ENCODE results near the gene ZNF804A. TPM values are rescaled to one million over a fixed set of nuclear protein-coding genes. Genes with fewer than 3 reads are reported as not detected.
"Not testable (repeated sequence)": the region's sequence is repeated elsewhere in the genome, so short reads cannot be mapped to it uniquely, and the experiment has no call there.

Gene ZNF804A
- total RNA-seq, 1 donor, result 0.73 TPM

GRCh38 chr2:184875911-184876310 lies 277.6 kb downstream of the ZNF804A start:
- H3K9me3 ChIP-seq (ENCODE audit: low read depth, low read length), result no peaks in the 10 kb centered on the region
- H3K27me3 ChIP-seq (ENCODE audit: insufficient read depth, low read length), result no peaks in the 10 kb centered on the region
- no peak overlapping the region for H3K4me3 ChIP-seq (ENCODE audit: low read length)
- H3K4me1 ChIP-seq (ENCODE audit: insufficient read depth, low read length), result no peaks in the 10 kb centered on the region

GRCh38 chr2:184877909-184878308 lies 279.6 kb downstream of the ZNF804A start:
- Histone ChIP-seq H3K27me3 (ENCODE audit: insufficient read depth, low read length) (no peaks in the 10 kb centered on the region), H3K9me3 (ENCODE audit: low read depth, low read length) (peaks cover 11% of the 10 kb centered on the region), H3K4me3 (ENCODE audit: low read length) (no peak overlapping the region), H3K4me1 (ENCODE audit: insufficient read depth, low read length) (no peaks in the 10 kb centered on the region)

GRCh38 chr2:184879671-184880070 lies 281.3 kb downstream of the ZNF804A start:
- Histone ChIP-seq H3K27me3 (ENCODE audit: insufficient read depth, low read length) (no peaks in the 10 kb centered on the region), H3K9me3 (ENCODE audit: low read depth, low read length) (peaks cover 19% of the 10 kb centered on the region), H3K4me1 (ENCODE audit: insufficient read depth, low read length) (no peaks in the 10 kb centered on the region), H3K4me3 (ENCODE audit: low read length) (no peak overlapping the region)

GRCh38 chr2:184886585-184886984 lies 288.3 kb downstream of the ZNF804A start:
- H3K4me1 ChIP-seq (ENCODE audit: insufficient read depth, low read length), result not testable (repeated sequence)

DNA sequence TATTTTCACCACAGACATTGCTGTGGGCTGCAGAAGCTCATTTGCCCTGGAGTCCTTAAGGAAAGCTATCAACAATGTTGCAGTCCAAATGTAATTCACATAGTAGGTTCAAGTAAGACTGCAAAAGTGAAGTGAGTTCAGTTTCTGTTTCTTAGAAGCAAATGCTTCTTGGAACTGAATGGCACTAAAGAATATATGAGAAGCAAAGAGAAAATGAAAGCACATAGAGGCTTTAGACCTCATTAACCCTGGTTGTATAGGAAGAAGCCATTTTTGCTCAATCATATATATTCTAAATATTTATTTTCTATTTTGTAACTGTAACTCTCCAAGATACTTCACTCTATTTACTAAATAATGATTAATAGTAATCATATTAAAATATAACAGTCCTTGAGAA lies 292.0 kb downstream of the ZNF804A start:
- peaks cover under 1% of the 10 kb centered on the region for H3K9me3 ChIP-seq (ENCODE audit: low read depth, low read length)

More at GRCh38 chr2:184886585-184886984, 288.3 kb downstream of the ZNF804A start:
- peaks cover 20% of the 10 kb centered on the region for H3K9me3 ChIP-seq (ENCODE audit: low read depth, low read length)
- not testable (repeated sequence) for H3K4me3 ChIP-seq (ENCODE audit: low read length); H3K27me3 ChIP-seq (ENCODE audit: insufficient read depth, low read length)

DNA sequence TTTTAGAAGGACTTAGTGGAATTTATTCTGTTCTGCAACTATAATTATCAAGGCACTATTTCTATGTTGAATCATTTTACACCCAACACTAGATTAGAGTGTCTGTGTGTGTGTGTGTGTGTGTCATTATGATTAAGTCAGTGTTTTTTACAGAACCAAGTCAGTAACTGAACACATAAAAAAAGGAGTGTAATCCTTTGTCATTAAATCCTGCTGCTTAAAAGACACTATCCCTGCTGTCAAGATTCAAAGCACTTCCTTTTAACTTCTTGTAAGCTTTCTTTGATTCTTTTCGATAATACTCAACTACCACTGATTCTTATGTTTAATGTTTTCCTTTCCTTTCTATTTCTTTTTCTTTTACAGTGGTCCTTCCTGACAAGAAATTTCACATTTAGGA lies 306.7 kb downstream of the ZNF804A start:
- Histone ChIP-seq H3K9me3 (ENCODE audit: low read depth, low read length) (no peaks in the 10 kb centered on the region), H3K4me3 (ENCODE audit: low read length) (no peak overlapping the region), H3K27me3 (ENCODE audit: insufficient read depth, low read length) (no peaks in the 10 kb centered on the region), H3K4me1 (ENCODE audit: insufficient read depth, low read length) (no peaks in the 10 kb centered on the region)

More for the DNA sequence above, 292.0 kb downstream of the ZNF804A start:
- Histone ChIP-seq H3K27me3 (ENCODE audit: insufficient read depth, low read length) (no peaks in the 10 kb centered on the region), H3K4me1 (ENCODE audit: insufficient read depth, low read length) (no peaks in the 10 kb centered on the region), H3K4me3 (ENCODE audit: low read length) (no peak overlapping the region)

- Histone ChIP-seq H3K9me3 (ENCODE audit: low read depth, low read length) (no peaks in the 10 kb centered on the region), H3K4me1 (ENCODE audit: insufficient read depth, low read length) (no peaks in the 10 kb centered on the region), H3K27me3 (ENCODE audit: insufficient read depth, low read length) (no peaks in the 10 kb centered on the region), H3K4me3 (ENCODE audit: low read length) (no peak overlapping the region)
These were observed 307.8 kb downstream of the ZNF804A start for GRCh38 chr2:184906160-184906559.

GRCh38 chr2:184906709-184907108 lies 308.4 kb downstream of the ZNF804A start:
- Histone ChIP-seq H3K27me3 (ENCODE audit: insufficient read depth, low read length) (no peaks in the 10 kb centered on the region), H3K4me3 (ENCODE audit: low read length) (no peak overlapping the region), H3K9me3 (ENCODE audit: low read depth, low read length) (no peaks in the 10 kb centered on the region), H3K4me1 (ENCODE audit: insufficient read depth, low read length) (no peaks in the 10 kb centered on the region)

DNA sequence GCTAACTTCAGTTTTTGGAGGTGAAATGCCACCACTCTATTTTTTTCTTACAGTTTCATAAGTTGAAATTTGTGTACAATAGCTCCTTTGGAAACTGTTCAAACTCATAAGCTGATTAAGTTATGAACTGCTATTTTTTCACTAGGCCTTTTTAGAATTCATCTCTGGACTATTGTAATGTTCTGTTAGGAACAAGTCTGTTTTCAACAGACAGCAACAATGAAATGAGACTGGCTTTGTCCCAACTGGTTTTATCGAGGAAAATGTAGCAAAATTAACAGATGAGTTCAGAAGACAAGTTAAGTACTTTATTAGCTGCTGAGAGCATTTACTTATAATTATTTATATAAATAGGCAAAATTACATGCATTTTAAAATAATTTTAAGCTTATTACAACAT lies 310.6 kb downstream of the ZNF804A start:
- H3K27me3 ChIP-seq (ENCODE audit: insufficient read depth, low read length), result no peaks in the 10 kb centered on the region
- H3K4me3 ChIP-seq (ENCODE audit: low read length), result no peak overlapping the region
- H3K9me3 ChIP-seq (ENCODE audit: low read depth, low read length), result peaks cover 8% of the 10 kb centered on the region
- no peaks in the 10 kb centered on the region for H3K4me1 ChIP-seq (ENCODE audit: insufficient read depth, low read length)

DNA sequence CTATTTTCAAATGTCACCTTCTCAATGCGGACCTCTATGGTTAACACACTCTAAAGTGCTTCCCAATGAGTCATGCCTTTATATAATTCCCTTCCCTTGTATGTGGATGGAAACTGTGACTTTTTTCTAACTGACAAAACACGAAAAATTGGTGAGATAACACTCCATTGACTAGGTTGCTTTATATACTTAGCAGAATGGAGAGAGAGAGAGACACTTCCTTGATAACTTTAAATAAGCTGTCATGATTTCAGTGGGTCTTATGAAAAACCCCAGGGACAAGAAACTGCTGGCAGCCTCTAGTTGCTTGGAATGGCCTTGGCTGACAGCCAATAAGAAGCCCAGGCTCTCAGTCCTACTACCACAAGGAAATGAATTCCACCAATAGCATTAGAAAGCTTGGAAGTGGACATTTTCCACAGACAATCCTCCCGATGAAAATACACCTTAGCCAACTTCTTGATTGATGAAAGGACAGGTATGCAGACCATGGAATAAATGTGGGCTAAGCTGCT lies 322.2 kb downstream of the ZNF804A start:
- no peak overlapping the region for H3K4me3 ChIP-seq (ENCODE audit: low read length)
- no peaks in the 10 kb centered on the region for H3K27me3 ChIP-seq (ENCODE audit: insufficient read depth, low read length)
- peaks cover 11% of the 10 kb centered on the region for H3K9me3 ChIP-seq (ENCODE audit: low read depth, low read length)
- H3K4me1 ChIP-seq (ENCODE audit: insufficient read depth, low read length), result no peaks in the 10 kb centered on the region

DNA sequence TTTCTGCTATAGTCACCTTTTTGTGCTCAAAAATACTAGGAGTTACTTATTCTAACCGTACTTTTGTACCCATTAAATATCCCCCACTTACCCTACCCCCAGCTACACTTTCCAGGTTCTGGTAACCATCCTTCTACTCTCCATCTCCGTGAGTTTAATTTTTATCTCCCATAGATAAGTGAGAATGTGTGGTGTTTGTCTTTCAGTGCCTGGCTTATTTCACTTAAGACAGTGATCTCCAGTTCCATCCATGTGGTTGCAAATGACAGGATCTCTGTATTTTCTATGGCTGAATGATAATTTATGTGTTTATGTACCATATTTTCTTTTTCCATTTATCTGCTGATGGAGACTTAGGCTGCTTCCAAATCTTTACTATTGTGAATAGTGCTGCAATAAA lies 323.3 kb downstream of the ZNF804A start:
- H3K9me3 ChIP-seq (ENCODE audit: low read depth, low read length), result peaks cover 17% of the 10 kb centered on the region
- no peaks in the 10 kb centered on the region for H3K27me3 ChIP-seq (ENCODE audit: insufficient read depth, low read length)
- H3K4me1 ChIP-seq (ENCODE audit: insufficient read depth, low read length), result no peaks in the 10 kb centered on the region
- H3K4me3 ChIP-seq (ENCODE audit: low read length), result no peak overlapping the region

DNA sequence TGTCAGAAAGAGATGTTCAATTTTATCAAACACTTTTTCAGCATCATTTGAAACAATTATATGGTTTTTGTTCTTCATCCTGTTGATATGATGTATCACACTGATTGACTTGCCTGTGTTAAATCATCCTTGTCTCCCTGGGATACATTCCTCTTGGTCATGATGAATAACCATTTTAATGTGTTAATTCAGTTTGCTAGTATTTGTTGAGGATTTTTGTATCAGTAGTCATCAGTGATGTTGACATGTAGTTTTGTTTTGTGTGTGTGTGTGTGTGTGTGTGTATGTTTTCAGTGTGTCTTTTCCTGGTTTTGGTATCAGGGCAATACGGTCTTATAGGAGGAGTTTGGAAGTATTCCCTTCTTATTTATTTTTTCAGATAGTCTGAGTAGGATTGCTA lies 325.4 kb downstream of the ZNF804A start:
- Histone ChIP-seq H3K27me3 (ENCODE audit: insufficient read depth, low read length) (no peaks in the 10 kb centered on the region), H3K9me3 (ENCODE audit: low read depth, low read length) (peaks cover 23% of the 10 kb centered on the region), H3K4me1 (ENCODE audit: insufficient read depth, low read length) (no peaks in the 10 kb centered on the region), H3K4me3 (ENCODE audit: low read length) (no peak overlapping the region)

DNA sequence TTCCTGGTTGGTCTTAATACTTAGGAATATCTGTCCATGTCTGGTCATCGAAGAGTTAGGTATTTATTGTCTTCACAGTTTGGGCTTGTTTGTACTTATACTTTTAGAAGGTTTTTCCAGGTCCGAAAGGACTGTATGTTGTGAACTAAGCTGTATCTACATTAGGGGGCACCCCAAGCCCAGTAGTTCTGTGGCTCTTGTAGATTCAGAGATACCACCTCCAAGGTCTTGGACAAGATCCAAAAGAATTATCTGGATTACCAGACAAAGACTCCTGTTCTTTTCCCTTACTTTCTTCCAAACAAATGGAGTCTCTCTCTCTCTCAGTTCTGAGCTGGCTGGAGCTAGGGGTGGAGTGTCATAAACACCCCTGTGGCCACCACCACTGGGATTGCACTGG lies 328.7 kb downstream of the ZNF804A start:
- peaks cover 23% of the 10 kb centered on the region for H3K9me3 ChIP-seq (ENCODE audit: low read depth, low read length)
- no peaks in the 10 kb centered on the region for H3K4me1 ChIP-seq (ENCODE audit: insufficient read depth, low read length)
- no peaks in the 10 kb centered on the region for H3K27me3 ChIP-seq (ENCODE audit: insufficient read depth, low read length)
- no peak overlapping the region for H3K4me3 ChIP-seq (ENCODE audit: low read length)

GRCh38 chr2:184936761-184937160 lies 338.4 kb downstream of the ZNF804A start:
- Histone ChIP-seq H3K4me3 (ENCODE audit: low read length) (no peak overlapping the region), H3K27me3 (ENCODE audit: insufficient read depth, low read length) (no peaks in the 10 kb centered on the region), H3K4me1 (ENCODE audit: insufficient read depth, low read length) (no peaks in the 10 kb centered on the region), H3K9me3 (ENCODE audit: low read depth, low read length) (no peaks in the 10 kb centered on the region)

- Histone ChIP-seq H3K4me3 (ENCODE audit: low read length) (no peak overlapping the region), H3K4me1 (ENCODE audit: insufficient read depth, low read length) (no peaks in the 10 kb centered on the region), H3K9me3 (ENCODE audit: low read depth, low read length) (no peaks in the 10 kb centered on the region), H3K27me3 (ENCODE audit: insufficient read depth, low read length) (no peaks in the 10 kb centered on the region)
These were observed 340.1 kb downstream of the ZNF804A start for GRCh38 chr2:184938221-184938985.

- H3K9me3 ChIP-seq (ENCODE audit: low read depth, low read length), result no peaks in the 10 kb centered on the region
- H3K4me1 ChIP-seq (ENCODE audit: insufficient read depth, low read length), result no peaks in the 10 kb centered on the region
- no peaks in the 10 kb centered on the region for H3K27me3 ChIP-seq (ENCODE audit: insufficient read depth, low read length)
- no peak overlapping the region for H3K4me3 ChIP-seq (ENCODE audit: low read length)
These were observed 347.0 kb downstream of the ZNF804A start for GRCh38 chr2:184945326-184945725.
